ENCODE results near the gene PLAC1.

DNA sequence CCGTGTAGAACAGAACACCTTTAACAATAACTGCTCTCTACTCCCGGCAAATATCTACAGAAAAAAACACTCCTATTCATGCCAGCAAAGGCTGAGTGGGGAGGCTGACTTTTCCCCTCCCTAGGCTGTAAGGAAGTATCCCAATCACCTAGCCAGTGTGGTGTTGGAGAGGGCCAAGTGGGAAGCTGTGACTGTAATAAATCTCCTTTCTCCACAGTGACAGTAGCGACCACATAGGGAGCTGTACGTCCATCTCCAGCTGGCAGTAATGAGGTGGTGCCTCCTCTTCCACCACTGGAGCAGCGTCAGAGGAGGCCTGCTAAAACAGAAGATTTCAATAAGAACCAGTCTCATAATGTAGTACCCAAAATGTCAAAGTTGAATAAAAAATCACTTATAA is 47.9 kb upstream of the PLAC1 start:
- TF ChIP-seq EZH2 (IDR thresholded peaks at IDR 0.05; ENCODE audit: borderline replicate concordance, insufficient read depth, low read length, poor library complexity, severe bottlenecking) (no peak), CTCF (IDR thresholded peaks at IDR 0.05; ENCODE audit: poor library complexity, severe bottlenecking) (no peak), EP300 (conservative IDR thresholded peaks at IDR 0.05; ENCODE audit: poor library complexity, severe bottlenecking) (no peak), MXI1 (conservative IDR thresholded peaks at IDR 0.05; ENCODE audit: poor library complexity, severe bottlenecking) (no peak), SMC3 (conservative IDR thresholded peaks at IDR 0.05; ENCODE audit: poor library complexity) (no peak)
